Iris pigment epithelial cell (primary cell): Measurements from ENCODE around the gene DCHS2.

ENCODE experiments used
- DNase-seq: peaks from one replicate; pipeline ENCODE4 v3.0.0-alpha.2; 2011; ENCODE audit warnings: low read depth

The DCHS2 gene

GRCh38 chr4:154384012-154384411 lies 107.6 kb downstream of the DCHS2 start:
- DNase-seq: no peak

- no peak for DNase-seq
Measured at GRCh38 chr4:154376486-154376885, 115.1 kb downstream of the DCHS2 start.

GRCh38 chr4:154368060-154368459 lies 123.5 kb downstream of the DCHS2 start:
- no peak for DNase-seq

GRCh38 chr4:154367659-154368058 lies 123.9 kb downstream of the DCHS2 start:
- no peak for DNase-seq

- no peak for DNase-seq
Measured at GRCh38 chr4:154366956-154367355, 124.6 kb downstream of the DCHS2 start.

GRCh38 chr4:154364066-154364845 lies 127.3 kb downstream of the DCHS2 start:
- DNase-seq: no peak

- DNase-seq: no peak
Measured at GRCh38 chr4:154361450-154361849, 130.1 kb downstream of the DCHS2 start.

- DNase-seq: no peak
Measured at GRCh38 chr4:154360491-154360890, 131.1 kb downstream of the DCHS2 start.

GRCh38 chr4:154354883-154355282 lies 136.7 kb downstream of the DCHS2 start:
- no peak for DNase-seq

- peak; percentile 4 for DNase-seq
Measured at GRCh38 chr4:154349829-154350228, 141.8 kb downstream of the DCHS2 start.

- DNase-seq: no peak
Measured at GRCh38 chr4:154348657-154349056, 142.9 kb downstream of the DCHS2 start.

GRCh38 chr4:154345359-154345758 lies 146.2 kb downstream of the DCHS2 start:
- DNase-seq: no peak

- DNase-seq: no peak
Measured at GRCh38 chr4:154344686-154345085, 146.9 kb downstream of the DCHS2 start.

GRCh38 chr4:154343651-154344050 lies 147.9 kb downstream of the DCHS2 start:
- DNase-seq: no peak

GRCh38 chr4:154341448-154341847 lies 150.2 kb downstream of the DCHS2 start:
- DNase-seq: no peak

GRCh38 chr4:154335588-154335987 lies 156.0 kb downstream of the DCHS2 start:
- no peak for DNase-seq

GRCh38 chr4:154332681-154333421 lies 158.7 kb downstream of the DCHS2 start:
- peak; percentile 2 for DNase-seq

- peak; percentile 34 for DNase-seq
Measured at GRCh38 chr4:154329939-154330338, 161.7 kb downstream of the DCHS2 start.

GRCh38 chr4:154329268-154329868 lies 162.2 kb downstream of the DCHS2 start:
- peak; percentile 38 for DNase-seq

GRCh38 chr4:154328030-154328429 lies 163.6 kb downstream of the DCHS2 start:
- no peak for DNase-seq

GRCh38 chr4:154320521-154320920 lies 171.1 kb downstream of the DCHS2 start:
- DNase-seq: no peak

GRCh38 chr4:154319736-154320135 lies 171.9 kb downstream of the DCHS2 start:
- no peak for DNase-seq
